Measurements from ENCODE around the gene EMX2.
A peak's percentile ranks its signal among the peaks of the same experiment; 100 is the strongest.

Gene EMX2

DNA sequence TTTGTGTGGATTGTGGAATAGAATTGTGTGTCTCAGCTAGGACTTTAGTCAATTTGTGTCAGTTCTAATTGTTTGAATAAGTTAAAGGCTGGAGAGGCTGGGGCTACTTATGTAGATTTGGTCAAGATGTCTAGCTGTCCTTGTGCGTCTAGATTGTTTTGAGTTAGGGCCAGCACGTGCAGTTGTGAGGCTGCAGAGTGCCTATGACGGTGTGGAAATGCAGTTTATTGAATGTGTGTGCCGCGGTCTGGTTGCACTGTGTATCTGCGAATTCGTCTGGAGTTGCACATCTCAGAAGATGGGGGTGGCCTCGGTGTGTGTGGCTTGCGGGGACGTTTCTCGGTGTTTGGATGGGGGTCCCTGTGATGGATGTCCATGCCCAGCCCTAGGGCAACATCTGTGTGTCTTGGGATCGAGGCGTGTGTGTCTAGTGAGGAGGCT lies 10.2 kb downstream of the EMX2 start:
- DNase-seq, result no peak
- intact Hi-C loops (cut with DNase I), result no loop called here

DNA sequence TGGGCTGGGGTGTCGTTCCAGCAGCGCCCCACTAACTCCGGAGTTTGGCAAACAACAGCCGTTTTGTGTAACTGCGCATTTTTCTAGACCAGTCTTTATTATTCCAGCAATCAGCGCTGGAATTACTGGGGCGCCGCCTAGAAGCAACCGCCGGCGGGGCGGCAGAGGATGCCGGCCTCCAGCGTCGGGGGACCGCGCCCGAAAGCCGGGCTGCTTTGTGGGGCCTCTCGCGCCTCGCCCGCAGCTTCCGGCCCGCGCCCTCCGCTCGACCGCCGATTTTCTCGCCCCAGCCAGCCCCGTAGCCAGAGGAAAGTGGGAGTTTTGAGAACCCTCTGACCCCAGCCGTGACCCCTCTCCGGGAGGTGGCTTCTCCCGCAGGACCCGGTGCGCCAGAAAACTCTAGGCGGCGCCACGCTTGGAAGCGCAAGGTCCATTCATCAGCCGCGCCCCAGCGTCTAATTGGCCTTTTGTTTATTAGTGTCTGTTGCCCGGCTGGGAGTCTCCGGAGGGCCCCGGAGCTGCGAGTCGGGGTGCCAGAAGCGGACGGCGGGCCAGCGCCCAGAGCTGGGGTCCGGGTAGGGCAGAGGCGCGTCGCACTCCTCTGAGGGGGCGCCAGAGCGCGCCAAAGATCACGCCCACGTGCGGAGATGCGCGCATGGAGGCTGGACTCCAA lies 10.7 kb downstream of the EMX2 start:
- intact Hi-C loops (cut with DNase I), result no loop called here
- DNase-seq, result no peak

DNA sequence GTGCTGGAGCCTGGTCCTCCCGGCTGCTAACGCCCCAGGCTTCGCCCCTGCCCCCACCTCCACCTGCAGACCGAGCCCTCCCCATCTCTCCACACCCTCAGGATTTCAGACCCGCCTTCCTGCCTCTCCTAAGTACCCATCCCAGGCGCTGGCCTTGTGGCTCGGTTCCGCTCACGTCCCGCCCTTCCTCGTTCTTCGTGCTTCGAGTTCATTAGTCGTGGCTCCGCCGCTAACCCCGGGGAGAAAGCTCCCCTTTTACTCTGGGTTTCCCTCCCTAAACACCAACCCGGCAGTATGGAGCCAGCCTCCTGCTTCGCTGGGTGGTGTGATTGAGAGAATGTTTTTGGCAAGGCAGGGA lies 11.2 kb downstream of the EMX2 start:
- no peak for DNase-seq
- intact Hi-C loops (cut with DNase I), result no loop called here

DNA sequence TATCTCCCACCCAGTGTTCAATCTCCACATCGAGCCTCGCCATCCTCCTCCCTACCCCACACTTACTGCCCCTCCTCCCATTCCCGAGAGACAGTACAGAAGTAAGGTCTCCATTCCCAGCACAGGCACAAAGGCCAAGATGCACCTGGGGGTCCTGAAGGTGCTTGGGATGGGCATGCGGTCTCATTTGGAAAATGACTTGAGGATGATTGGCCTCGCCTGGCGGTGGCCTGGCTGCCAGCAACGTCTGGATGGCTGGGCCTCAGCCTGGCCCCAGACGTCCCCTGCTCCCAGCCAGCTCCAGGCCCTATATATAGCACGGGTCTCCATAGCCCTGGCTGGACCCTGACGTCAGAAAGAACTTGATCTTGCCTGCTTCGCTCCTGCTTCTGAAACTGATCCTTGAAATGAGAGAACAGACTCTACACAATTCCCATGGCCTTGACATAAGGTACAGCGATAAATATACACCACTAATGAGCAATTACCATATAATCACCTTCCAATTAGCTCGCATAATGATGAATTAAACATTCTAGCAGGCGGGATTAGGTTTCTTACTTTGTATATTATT lies 11.8 kb downstream of the EMX2 start:
- no peak for DNase-seq
- intact Hi-C loops (cut with DNase I), result no loop called here

DNA sequence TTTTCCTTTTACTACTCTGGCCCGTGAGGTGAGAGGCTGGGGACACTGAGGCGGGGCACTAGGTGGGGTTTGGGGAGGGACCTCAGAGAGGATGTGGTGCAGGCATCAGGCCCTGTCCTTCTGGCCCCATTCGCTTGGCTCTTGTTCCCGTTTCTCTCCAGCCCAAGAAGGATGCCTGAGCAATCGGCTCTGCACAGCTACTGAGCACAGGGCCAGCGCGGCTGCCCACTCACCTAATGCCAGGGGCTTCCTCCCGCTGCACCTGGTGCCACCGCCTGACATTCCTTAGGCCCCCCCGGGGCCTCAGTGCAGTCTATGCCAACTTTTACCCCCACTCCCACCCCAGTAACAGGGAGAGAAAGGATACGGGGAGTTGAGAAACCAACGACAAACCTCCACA lies 12.5 kb downstream of the EMX2 start:
- intact Hi-C loops (cut with DNase I), result no loop called here
- no peak for DNase-seq

DNA sequence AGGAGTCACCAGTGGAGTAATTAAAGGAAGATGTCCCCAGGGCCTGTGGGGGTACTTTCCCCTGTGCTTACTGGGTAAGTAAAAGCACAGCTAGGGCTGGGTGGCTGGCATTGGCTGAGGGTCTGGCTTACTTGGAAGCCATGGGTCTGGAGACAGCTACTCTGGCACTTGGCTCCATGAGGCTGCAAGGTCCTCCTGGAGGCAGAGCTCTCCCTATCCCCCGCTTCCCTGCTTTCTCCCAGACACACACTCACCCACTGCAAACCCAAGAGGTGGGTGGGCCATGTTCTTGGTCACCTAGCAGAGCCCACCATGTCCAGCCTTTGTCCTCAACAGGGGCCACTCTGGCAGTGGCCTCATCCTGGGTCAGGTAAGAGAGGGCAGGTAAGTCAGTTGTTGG lies 13.3 kb downstream of the EMX2 start:
- intact Hi-C loops (cut with DNase I), result no loop called here
- no peak for DNase-seq

DNA sequence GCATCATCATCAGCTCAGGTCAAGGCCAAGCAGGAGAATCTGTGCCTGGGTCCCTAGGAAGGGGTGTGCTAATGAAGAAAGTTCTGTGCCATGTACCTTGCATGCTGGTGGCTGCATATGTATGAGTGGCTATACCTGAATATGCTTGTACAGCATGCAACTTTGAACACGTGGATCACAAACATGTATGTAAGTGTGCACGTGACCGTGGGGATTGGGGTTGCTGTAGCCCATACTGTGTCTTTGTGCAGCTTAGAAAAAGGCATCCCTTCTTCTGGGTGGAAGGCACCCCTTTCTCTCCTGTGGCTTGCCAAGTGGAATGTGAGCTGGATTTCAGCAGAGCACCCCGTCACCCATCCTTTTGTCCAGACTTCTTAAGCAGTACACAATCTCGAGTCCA lies 13.8 kb downstream of the EMX2 start:
- DNase-seq, result no peak
- intact Hi-C loops (cut with DNase I), result no loop called here

DNA sequence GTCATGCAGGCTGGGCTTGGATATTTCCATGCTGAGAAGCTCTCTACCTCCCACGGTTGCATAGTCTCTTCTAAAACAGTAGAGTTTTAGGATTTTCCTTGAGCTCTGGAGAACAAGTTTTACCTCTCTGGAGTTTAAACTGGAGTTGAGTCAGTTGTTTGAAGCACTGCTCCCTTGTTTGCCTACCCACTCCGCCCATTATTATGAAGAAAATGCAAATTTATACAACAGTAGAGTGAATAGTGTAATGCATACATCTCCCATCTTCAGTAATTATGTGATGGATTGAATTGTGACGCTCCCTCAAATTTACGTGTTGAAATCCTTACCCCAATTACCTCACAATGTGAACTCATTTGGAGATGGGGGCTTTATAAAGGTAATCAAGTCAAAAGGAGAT lies 17.2 kb downstream of the EMX2 start:
- no peak for DNase-seq
- intact Hi-C loops (cut with DNase I), result loop anchor here (10.0 kb wide), 1 partner anchor 185 kb away; no protein-coding TSS in a partner anchor

DNA sequence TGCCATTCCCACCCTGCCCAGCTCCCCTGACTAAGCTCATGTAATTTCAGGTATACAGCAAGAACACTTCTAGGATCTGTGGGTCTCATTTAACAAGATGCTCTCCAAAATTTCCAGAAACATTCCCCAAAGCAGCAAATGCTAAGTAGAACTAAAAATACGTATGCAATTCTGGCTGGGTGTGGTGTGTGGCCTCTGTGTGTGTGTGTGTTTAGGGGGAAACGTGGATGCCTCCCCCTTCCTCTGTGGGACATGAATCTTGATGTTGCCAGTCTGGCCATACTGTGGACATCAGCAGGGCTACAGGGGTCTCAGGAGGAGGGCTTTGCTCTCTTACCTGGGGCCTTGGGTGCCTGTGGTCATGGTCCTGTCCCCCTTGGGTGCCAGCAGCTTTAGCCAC lies 18.4 kb downstream of the EMX2 start:
- DNase-seq, result no peak
- intact Hi-C loops (cut with DNase I), result loop anchor here (10.0 kb wide), 1 partner anchor 184 kb away; no protein-coding TSS in a partner anchor

DNA sequence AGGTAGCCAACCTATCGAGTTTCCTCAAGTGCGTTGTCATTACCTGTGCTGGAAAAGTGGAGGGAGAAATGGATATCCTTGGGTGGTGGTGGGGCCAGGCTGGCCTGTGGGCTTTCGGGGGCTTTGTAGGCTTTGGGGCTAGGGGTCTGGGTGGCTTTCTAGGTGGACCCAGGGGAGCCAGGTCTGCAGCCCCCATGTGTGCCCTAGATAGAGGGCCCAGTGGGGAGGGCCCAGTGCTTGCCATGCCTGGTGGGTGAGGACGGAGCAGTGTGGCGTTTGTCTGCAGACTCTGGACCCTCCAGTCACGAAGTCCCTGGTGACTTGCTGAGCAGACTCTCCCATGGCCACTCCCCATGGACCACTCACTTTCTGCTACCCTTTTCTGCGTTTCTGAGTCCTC lies 19.7 kb downstream of the EMX2 start:
- intact Hi-C loops (cut with DNase I), result loop anchor here (10.0 kb wide), 1 partner anchor 183 kb away; no protein-coding TSS in a partner anchor
- no peak for DNase-seq

DNA sequence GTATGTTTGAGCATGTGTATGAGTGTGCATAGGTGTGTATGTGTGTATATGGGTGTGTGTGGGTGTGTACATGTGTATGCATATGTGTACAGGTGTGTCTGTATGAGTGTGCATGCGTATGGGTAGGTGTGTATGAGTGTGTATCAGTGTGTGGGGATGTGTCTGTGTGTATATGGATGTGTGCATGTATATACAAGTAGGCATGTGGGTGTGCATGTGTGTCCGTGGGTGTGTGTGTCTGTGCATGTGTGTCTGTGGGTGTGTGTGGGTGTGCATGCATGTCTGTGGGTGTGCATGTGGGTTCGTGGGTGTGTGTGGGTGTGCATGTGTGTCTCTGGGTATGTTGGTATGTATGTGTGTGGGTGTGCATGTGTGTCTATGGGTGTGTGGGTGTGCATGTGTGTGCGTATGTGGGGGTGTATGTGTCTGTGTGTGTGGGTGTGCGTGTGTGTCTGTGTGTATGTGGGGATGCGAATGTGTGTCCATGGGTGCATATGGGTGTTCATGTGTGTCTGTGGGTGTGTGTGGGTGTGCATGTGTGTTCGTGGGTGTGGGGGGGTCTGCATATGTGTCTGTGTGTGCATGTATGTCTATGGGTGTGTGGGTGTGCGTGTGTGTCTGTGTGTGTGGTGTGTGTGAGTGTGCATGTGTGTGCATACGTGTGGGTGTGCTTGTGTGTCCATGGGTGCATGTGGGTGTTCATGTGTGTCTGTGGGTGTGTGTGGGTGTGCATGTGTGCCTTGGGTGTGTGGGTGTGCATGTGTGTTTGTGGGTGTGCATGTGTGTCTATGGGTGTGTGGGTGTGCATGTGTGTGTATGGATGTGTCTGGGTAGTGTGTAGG lies 20.6 kb downstream of the EMX2 start:
- DNase-seq, result no peak
- intact Hi-C loops (cut with DNase I), result loop anchor here (10.0 kb wide), 1 partner anchor 182 kb away; no protein-coding TSS in a partner anchor

DNA sequence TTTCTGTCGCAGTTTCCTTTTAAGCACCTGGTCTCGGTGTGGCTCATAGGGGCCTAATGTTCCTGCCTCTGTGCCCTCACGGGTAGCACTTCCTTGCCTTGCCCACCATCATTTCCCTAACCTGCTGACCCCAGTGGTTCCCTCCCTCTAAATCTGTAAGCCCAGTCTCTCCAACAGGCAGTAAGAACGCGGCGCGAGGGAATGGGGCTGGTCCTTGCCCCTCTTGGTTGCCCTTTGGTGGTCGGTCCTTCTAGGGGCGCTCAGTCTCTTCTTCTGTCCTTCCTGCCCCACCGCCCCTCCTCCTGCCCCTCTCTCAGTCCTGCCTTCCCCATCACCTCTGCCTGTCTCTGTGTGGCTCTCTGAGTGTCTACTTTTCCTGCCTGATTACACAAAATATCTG lies 21.2 kb downstream of the EMX2 start:
- DNase-seq, result no peak
- intact Hi-C loops (cut with DNase I), result loop anchor here (10.0 kb wide), 1 partner anchor 181 kb away; no protein-coding TSS in a partner anchor

DNA sequence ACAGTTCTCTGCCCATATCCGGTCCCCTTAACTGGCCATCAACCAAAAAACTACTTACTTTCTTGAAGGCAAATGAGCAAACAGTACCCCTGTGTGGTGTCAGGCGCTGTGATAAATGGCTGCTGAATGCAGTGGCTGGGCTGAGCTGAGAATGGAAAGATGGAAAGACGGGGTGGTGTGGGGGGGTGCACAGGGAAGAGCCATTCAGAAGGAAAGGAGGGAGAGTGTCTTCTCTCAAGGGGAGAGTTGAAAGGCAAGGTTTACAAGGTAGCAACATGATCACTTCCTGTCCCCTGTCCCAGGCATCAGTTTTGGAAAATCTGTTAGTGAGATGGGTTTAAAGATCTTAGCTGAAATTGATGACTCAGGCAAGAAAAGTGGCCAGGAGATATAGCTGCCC lies 22.5 kb downstream of the EMX2 start:
- intact Hi-C loops (cut with DNase I), result loop anchor here (10.0 kb wide), 1 partner anchor 180 kb away; no protein-coding TSS in a partner anchor
- no peak for DNase-seq

DNA sequence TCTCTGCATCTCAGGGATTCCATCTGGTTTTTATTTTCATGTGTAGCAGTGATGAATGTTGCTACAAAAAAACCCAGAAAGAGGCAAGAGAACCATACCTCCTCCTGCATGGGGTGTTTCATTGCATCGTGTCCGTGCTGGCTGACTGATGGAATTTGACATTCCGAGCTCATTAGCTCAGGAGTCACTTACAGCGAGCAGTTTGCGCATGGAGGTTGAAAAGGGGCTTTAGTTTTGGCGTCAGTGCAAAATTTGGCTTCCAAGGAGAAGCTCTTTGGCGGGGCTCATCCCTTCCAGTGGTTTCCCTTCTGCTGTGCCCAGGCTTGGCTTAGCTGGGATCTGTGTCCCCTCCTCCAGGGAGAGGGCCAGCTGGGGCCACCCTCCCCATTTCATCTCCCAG lies 25.8 kb downstream of the EMX2 start:
- intact Hi-C loops (cut with DNase I), result loop anchor here (10.0 kb wide), 1 partner anchor 176 kb away; no protein-coding TSS in a partner anchor
- DNase-seq, result no peak

DNA sequence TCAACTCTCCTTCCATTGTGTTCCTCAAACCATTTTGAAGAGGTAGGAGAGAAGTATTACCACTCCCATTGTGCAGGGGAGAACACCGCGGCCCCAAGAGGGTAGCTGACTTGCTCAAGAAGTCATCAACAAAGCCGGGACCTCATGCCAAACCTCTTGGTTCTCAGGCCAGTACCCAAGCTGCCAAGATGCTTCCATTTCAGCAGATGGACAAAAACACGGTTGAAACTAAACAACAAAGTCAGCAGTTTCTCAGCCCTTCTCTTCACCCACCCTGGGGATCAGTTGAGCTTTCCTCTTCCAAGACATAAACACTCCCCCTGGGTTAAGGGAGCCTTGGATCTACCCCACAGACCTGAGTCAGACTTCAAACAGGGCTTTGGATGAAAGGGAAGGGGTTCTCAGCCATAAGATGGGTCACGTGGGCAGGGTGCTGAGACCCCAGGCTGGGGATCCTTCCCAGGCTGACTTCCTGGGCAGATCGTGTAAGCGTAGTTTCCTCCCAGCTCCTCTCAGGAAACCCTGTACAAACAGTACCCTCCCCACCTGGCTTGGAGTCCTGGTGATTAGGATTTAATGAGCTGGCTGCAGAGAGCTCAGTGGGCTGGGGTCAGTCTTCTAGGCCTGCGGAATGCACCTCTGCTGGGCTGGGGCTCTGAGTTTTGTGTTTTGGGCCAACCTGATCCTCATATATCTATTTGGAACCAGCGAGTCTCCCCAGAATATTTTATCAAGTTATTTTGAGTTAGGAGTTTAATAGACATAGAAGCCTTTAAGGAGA lies 27.3 kb downstream of the EMX2 start:
- intact Hi-C loops (cut with DNase I), result loop anchor here (10.0 kb wide), 1 partner anchor 175 kb away; no protein-coding TSS in a partner anchor
- DNase-seq, result no peak

DNA sequence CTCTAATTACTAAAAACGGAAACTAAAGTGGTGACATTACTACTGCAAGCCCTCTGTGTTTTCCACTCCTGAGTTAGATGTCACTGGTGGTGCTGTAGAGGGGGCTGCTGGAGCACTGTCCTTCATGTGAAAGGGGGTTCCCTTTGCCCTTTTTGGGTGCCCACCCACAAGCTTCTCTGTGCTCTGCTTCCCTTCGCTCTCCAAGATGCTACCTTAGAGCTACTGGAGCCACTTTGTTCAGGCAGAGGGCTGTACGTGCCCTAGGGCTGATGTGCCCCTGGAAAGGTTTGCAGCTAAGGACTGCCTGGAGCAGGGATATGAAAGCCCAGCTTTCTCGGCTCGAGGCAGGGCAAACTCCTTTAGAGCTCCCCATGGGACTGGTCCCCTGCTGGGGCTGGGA lies 28.3 kb downstream of the EMX2 start:
- intact Hi-C loops (cut with DNase I), result no loop called here
- DNase-seq, result no peak

DNA sequence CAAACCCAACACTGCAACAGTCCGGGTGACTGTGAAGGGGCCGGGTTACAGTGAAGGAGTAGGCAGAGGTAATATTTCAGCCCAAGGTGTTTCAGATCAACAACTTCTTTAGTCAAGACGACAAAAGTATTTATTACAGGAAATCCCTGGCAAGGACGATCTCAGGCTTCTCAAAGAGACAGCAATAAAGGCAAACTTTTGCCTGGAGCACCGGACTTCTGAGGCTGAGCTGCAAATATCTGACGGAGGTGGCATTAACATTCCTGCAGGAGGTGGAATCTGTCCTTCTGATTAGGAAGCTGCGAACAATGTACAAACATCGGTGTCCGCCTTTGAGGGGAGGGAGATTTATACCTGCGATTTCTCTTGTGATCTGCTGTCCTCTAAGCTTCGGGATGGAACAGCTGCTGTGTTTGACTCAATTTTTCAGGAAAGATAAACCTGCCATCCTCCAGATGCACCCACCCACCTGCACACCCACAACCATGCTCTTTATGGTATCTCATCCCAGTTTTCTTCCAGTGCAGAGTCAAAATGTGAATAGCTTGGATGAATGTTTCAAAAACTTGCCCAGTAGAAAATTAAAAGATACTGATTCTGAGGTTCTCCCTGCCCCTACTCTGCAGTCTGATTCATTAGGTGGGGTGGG lies 32.1 kb downstream of the EMX2 start:
- DNase-seq, result peak in 24 of 42 donors; percentile 13 to 73 (median 38)
- intact Hi-C loops (cut with DNase I), result no loop called here

DNA sequence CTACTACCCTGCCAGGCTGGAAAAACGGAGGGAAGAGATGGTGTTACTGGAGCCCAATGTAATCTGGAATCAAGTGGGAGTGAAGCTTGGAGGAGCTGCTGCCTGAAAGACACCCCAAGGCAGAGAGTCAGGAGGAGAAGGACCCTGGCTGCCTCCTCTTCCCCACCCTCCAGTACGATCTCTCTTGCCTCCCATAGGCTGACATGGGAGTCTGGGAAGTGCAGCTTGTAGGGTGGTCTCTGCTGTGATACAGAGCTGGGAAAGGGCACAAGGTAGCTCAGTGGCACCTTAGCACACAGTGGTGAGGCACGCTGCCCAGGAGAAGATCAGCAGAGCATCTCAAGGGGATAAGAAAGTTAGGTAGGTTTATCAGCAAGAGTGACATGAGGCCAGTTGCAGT lies 35.9 kb downstream of the EMX2 start:
- intact Hi-C loops (cut with DNase I), result no loop called here
- peak in 1 of 42 donors; percentile 16 for DNase-seq

Data from head of caudate nucleus (tissue), 42 donors.